WERI-Rb-1 (cell line): ENCODE data around the gene WBP1.
"Not testable (repeated sequence)": the region's sequence is repeated elsewhere in the genome, so short reads cannot be mapped to it uniquely, and the experiment has no call there.

Source experiments
- DNase-seq: peaks from one replicate; pipeline ENCODE4 v3.0.0-alpha.2; 2020
- H3K27ac ChIP-seq: fragments of 250-450 bp; sonication (Bioruptor Pico); 2 replicates; pipeline ENCODE4 v1.5.1; 2020; ENCODE audit warnings: mild to moderate bottlenecking, moderate library complexity
- H3K27me3 ChIP-seq: fragments of 250-450 bp; sonication (Bioruptor Pico); 2 replicates; pipeline ENCODE4 v1.5.1; 2021; ENCODE audit warnings: mild to moderate bottlenecking, low read depth, moderate library complexity; ENCODE audit not compliant: insufficient read depth, severe bottlenecking
- H3K36me3 ChIP-seq: fragments of 250-450 bp; sonication (Bioruptor Pico); 2 replicates; pipeline ENCODE4 v1.5.1; 2020; ENCODE audit warnings: mild to moderate bottlenecking, moderate library complexity
- H3K4me3 ChIP-seq: 2 replicates; pipeline ENCODE4 v1.5.1; 2011; ENCODE audit warnings: low read depth, mild to moderate bottlenecking, control low read depth, low read length
- H3K9me3 ChIP-seq: fragments of 250-450 bp; sonication (Bioruptor Pico); 2 replicates; pipeline ENCODE4 v1.5.1; 2021; ENCODE audit warnings: mild to moderate bottlenecking, moderate library complexity; ENCODE audit not compliant: severe bottlenecking
- TF ChIP-seq, protein P1 (sequence below): IDR thresholded peaks from 2 replicates; pipeline ENCODE4 v1.5.1; 2011; ENCODE audit warnings: low read depth, mild to moderate bottlenecking, control low read depth, inconsistent platforms, low read length

The WBP1 gene

DNA sequence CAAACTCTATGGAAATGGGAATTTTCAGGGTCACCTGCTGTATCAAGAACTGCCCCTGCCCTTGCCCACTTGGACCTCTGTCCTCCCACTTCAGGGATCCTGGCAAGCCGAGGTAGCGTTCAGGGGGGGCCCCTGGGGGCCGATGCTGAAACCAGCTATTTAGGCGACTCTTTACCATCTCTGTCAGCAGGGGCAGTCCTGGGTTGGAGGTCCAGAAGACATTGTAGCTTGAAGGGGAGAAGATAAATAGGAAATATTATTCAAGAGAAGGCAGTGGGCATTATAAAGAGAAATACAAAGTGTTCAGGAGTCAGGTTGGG lies 4.5 kb downstream of the WBP1 start:
- Histone ChIP-seq H3K9me3 (no peaks in the 10 kb centered on the region), H3K27ac (no peak overlapping the region), H3K4me3 (no peak overlapping the region), H3K36me3 (peaks cover 32% of the 10 kb centered on the region), H3K27me3 (no peaks in the 10 kb centered on the region)
- TF ChIP-seq, protein P1, sequence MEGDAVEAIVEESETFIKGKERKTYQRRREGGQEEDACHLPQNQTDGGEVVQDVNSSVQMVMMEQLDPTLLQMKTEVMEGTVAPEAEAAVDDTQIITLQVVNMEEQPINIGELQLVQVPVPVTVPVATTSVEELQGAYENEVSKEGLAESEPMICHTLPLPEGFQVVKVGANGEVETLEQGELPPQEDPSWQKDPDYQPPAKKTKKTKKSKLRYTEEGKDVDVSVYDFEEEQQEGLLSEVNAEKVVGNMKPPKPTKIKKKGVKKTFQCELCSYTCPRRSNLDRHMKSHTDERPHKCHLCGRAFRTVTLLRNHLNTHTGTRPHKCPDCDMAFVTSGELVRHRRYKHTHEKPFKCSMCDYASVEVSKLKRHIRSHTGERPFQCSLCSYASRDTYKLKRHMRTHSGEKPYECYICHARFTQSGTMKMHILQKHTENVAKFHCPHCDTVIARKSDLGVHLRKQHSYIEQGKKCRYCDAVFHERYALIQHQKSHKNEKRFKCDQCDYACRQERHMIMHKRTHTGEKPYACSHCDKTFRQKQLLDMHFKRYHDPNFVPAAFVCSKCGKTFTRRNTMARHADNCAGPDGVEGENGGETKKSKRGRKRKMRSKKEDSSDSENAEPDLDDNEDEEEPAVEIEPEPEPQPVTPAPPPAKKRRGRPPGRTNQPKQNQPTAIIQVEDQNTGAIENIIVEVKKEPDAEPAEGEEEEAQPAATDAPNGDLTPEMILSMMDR: no peak
- DNase-seq: no peak

GRCh38 chr2:74464406-74464805 lies 6.2 kb downstream of the WBP1 start:
- no peak for DNase-seq
- peak overlapping the region; percentile 73 for H3K4me3 ChIP-seq
- H3K9me3 ChIP-seq: no peaks in the 10 kb centered on the region
- peak overlapping the region; percentile 73 for H3K27ac ChIP-seq
- TF ChIP-seq, protein P1: no peak
- H3K36me3 ChIP-seq: peaks cover 32% of the 10 kb centered on the region
- no peaks in the 10 kb centered on the region for H3K27me3 ChIP-seq

- H3K4me3 ChIP-seq, H3K9me3 ChIP-seq, DNase-seq, H3K27ac ChIP-seq, H3K27me3 ChIP-seq: not testable (repeated sequence)
- peaks cover 32% of the 10 kb centered on the region for H3K36me3 ChIP-seq
These were observed 12.5 kb downstream of the WBP1 start for GRCh38 chr2:74470742-74471141.

DNA sequence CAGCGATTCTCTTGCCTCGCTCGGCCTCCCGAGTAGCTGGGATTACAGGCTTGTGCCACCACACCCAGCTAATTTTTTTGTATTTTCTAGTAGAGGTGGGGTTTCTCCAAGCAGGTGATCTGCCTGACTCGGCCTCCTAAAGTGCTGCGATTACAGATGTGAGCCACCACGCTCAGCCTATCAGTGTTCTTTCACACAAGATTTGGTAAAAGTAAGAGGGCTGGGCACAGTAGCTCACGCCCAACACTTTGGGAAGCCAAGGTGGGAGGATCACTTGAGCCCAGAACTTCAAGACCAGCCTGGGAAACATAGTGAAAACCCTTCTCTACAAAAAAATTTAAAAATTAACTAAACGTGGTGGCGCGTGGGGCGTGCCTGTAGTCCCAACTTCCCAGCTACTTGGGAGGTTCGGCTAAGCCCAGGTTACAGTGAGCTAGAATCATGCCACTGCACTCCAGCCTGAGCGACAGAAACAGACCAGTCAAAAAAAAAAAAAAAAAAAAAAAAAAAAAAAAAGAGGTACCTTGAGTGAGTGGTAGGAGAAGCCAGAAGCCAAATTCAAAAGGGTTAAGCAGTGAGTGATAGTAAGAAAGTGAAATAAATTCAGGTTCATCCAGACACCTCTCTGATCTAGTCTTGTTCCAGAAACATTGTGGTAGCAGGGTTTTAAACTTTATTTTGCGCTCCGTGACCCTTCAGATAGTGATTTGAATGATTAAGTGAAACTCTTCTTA lies 13.3 kb downstream of the WBP1 start:
- TF ChIP-seq, protein P1: no peak

DNA sequence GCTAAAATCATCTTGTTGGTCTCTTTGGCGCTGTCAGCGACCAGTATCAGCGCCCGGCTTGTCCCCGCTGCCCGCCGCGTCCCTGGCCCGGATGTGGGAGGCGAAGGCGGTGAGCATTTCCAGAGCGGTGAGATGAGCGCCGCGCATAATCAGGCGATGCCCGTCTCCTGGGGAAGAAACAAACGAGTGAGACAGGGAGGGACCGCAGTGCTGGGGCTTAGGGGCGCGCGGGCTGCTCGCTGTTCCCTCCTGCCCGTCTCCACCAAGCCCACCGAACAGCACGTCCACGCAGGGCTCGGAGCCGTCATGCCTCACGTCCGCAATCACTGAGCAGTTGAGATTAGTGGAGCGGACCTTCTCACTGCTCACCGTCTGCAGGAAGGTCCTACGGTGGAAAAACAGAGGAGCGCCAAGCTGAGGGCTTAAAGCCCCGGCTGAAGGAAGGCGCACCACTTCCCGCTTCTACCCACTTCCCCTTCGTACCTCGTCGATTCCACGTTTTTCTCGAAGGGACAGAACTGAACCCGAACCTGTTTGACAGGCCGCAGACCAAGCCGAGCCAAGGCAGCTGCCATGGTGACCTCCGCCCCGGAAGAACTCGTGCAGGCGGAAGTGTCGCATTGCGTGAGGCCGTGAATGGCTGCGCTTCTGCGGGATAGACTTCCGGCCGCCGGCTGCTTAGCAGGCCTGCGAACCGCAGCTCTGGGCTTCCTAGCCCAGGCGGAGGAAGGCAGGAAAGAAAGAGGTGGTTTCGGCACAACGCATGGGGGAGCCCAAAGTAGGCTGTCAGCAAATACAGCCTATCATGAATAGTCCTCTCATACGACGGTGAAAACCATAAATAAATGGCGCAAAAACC lies 14.1 kb downstream of the WBP1 start, which contains the start of gene MRPL53:
Gene MRPL53 (minus strand): TSS at position 595 of the 859 bp plus-strand sequence. CDS start 20 bp downstream, at position 575.
- TF ChIP-seq, protein P1: no peak; the same call in 1 of the 2 replicates
- H3K27ac ChIP-seq: peak within 1 kb of the TSS; percentile 86
- H3K27me3 ChIP-seq: no peaks in the 10 kb centered on the region
- peak within 1 kb of the TSS; percentile 68 for H3K4me3 ChIP-seq
- DNase-seq: peak; percentile 98
- H3K9me3 ChIP-seq: no peaks in the 10 kb centered on the region
- peaks cover 39% of the 10 kb centered on the region for H3K36me3 ChIP-seq

More for the DNA sequence above, 13.3 kb downstream of the WBP1 start:
- DNase-seq: no peak
- Histone ChIP-seq H3K4me3 (peak overlapping the region; percentile 68), H3K36me3 (peaks cover 36% of the 10 kb centered on the region), H3K27ac (peak overlapping the region; percentile 86), H3K27me3 (no peaks in the 10 kb centered on the region), H3K9me3 (no peaks in the 10 kb centered on the region)

GRCh38 chr2:74472945-74473258 lies 14.7 kb downstream of the WBP1 start:
- no peaks in the 10 kb centered on the region for H3K9me3 ChIP-seq
- TF ChIP-seq, protein P1: no peak
- peak overlapping the region; percentile 68 for H3K4me3 ChIP-seq
- peak overlapping the region; percentile 86 for H3K27ac ChIP-seq
- peaks cover 43% of the 10 kb centered on the region for H3K36me3 ChIP-seq
- DNase-seq: no peak
- H3K27me3 ChIP-seq: no peaks in the 10 kb centered on the region
